Fibroblast of pulmonary artery (primary cell): Measurements from ENCODE around the gene KCNQ4.

Experiments
- DNase-seq: peaks from one replicate; pipeline ENCODE4 v3.0.0-alpha.2; 2010; ENCODE audit warnings: low read depth
- H3K4me3 ChIP-seq: replicated peaks from 2 replicates; pipeline ENCODE4 v1.5.1; 2011; ENCODE audit warnings: low read depth, mild to moderate bottlenecking, control low read depth, low read length, moderate library complexity
- TF ChIP-seq, protein P1 (sequence below): IDR thresholded peaks from 2 replicates; pipeline ENCODE4 v1.5.1; 2011; ENCODE audit warnings: mild to moderate bottlenecking, control low read depth, low read length, inconsistent platforms; ENCODE audit errors: missing control alignments

KCNQ4 gene

DNA sequence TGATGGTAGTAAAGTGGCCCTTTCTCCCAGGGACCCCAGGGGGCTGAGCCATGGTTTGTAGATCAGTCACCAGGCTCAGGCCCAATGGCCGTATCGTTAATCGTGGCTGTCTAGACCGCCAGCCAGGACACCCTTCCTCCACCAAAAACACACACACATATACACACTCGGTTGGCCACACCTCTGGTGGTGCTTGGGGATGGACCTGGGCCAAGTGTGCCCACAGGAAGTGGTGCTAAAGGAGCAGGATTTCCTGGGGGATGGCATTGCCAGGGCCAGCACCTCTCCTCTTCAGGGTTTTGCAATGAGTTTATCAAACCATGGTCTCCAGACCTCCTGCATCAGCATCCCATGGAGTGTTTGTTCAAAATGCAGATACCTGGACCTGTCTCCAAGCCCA lies 42.4 kb downstream of the KCNQ4 start:
- no peak for DNase-seq
- no peak overlapping the region for H3K4me3 ChIP-seq
- TF ChIP-seq, protein P1, sequence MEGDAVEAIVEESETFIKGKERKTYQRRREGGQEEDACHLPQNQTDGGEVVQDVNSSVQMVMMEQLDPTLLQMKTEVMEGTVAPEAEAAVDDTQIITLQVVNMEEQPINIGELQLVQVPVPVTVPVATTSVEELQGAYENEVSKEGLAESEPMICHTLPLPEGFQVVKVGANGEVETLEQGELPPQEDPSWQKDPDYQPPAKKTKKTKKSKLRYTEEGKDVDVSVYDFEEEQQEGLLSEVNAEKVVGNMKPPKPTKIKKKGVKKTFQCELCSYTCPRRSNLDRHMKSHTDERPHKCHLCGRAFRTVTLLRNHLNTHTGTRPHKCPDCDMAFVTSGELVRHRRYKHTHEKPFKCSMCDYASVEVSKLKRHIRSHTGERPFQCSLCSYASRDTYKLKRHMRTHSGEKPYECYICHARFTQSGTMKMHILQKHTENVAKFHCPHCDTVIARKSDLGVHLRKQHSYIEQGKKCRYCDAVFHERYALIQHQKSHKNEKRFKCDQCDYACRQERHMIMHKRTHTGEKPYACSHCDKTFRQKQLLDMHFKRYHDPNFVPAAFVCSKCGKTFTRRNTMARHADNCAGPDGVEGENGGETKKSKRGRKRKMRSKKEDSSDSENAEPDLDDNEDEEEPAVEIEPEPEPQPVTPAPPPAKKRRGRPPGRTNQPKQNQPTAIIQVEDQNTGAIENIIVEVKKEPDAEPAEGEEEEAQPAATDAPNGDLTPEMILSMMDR: no peak

DNA sequence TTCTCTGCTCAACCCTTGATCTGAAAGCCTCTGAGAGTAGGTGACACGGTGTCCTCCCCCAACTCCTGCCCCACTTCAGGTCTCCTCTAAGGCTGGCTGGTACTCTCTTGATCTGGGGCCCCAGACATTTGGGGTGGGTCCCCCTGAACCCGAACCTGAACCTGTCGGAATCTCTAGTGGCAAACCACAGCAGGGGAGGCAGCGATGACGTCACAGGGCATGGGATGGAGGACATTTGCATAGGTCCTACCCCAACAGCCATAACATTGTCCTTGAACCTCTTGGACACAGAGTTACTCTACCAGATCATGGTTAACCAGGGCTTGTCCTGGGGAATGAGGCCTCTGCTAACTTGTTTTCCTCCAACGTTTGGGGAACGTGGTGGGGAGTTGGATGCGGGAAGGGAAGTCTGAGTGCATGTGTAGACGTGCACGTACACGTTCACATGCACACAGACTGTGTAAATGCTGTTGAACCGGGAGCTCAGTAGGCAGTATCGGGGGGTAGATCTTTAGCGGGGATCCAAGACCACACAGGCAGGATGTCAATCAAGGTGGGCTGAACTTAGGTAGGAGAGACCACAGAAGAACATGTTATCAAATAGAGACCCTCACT lies 46.2 kb downstream of the KCNQ4 start:
- no peak overlapping the region for H3K4me3 ChIP-seq
- TF ChIP-seq, protein P1: no peak
- DNase-seq: no peak

DNA sequence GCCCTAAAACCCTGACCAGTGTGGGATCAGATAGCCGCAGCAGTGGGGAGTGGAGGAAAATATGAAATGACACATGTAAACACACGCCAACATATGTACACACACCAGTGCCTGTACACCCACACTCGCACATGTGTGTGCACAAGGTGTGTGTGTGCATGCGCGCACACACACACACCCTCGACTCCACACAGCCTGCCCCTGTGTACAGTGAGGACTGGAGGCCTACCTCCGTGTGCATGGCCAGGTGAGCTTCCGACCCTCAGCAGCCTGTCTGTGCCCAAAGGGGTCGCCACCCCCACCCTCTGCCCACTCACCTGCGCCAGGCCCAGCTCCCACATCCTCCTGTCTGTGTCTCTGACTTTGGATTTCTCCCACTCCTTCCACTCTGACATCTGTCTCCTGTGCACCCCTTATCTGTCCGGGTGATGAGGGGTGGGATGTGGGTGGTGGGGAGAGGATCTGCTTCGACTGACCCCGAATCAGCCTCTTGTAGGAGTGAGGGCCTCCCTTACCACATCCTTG lies 46.9 kb downstream of the KCNQ4 start:
- DNase-seq: no peak
- no peak overlapping the region for H3K4me3 ChIP-seq
- TF ChIP-seq, protein P1: no peak

DNA sequence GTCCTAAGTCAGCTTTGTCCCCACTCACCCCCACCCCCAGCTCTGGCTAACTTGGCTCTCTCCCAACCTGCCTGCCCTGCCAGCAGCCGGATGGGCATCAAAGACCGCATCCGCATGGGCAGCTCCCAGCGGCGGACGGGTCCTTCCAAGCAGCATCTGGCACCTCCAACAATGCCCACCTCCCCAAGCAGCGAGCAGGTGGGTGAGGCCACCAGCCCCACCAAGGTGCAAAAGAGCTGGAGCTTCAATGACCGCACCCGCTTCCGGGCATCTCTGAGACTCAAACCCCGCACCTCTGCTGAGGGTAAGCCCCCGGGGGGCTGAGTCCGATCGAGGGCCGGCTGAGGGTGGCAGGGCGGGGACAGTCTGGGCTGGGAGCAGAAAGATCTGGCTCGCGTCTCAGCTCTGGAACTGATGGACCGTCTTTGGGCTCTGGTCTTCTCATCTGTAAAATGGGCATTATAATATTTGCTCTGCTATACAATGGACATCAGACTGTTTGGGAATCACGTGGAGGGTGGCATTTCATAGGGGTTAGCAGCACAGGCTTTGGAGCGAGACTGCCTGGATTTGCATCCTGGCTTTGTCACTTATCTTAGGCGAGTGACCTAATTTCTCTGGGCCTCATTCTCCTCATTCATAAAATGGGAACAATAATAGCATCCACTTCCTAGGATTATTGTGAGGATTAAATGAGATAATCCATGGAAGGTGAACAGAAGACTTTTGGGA lies 47.6 kb downstream of the KCNQ4 start:
- TF ChIP-seq, protein P1: no peak
- DNase-seq: no peak
- no peak overlapping the region for H3K4me3 ChIP-seq

GRCh38 chr1:40833979-40834378 lies 50.4 kb downstream of the KCNQ4 start:
- no peak for DNase-seq
- TF ChIP-seq, protein P1: no peak
- H3K4me3 ChIP-seq: no peak overlapping the region

GRCh38 chr1:40834968-40835545 lies 51.5 kb downstream of the KCNQ4 start:
- no peak overlapping the region for H3K4me3 ChIP-seq
- TF ChIP-seq, protein P1: no peak
- DNase-seq: no peak
